ENCODE results near the gene SHPK.

DNA sequence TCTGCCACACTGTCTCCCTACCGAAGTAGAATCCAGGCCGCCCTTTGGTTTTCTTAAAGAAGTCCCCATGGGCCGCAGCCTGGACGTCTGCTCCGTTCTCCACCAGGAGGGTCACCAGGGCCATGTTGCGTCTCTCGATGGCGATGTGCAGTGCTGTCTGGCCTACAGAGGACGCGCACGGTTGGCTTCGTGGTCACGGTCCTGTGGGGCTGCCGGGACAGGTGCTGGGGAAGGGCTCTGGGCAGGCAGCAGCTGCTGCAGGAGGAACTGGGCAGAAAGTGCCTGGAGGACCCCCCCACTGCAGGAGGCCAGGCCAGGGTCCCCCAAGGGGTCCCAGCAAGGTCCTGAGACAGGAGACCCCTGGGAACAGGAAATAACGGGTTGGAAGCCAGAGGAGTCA is 45.8 kb downstream of the SHPK start:
- TF ChIP-seq, protein P1, sequence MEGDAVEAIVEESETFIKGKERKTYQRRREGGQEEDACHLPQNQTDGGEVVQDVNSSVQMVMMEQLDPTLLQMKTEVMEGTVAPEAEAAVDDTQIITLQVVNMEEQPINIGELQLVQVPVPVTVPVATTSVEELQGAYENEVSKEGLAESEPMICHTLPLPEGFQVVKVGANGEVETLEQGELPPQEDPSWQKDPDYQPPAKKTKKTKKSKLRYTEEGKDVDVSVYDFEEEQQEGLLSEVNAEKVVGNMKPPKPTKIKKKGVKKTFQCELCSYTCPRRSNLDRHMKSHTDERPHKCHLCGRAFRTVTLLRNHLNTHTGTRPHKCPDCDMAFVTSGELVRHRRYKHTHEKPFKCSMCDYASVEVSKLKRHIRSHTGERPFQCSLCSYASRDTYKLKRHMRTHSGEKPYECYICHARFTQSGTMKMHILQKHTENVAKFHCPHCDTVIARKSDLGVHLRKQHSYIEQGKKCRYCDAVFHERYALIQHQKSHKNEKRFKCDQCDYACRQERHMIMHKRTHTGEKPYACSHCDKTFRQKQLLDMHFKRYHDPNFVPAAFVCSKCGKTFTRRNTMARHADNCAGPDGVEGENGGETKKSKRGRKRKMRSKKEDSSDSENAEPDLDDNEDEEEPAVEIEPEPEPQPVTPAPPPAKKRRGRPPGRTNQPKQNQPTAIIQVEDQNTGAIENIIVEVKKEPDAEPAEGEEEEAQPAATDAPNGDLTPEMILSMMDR (IDR thresholded peaks at IDR 0.05; ENCODE audit: insufficient read depth, low read length, poor library complexity, severe bottlenecking) = no peak
- no peak for TF ChIP-seq EZH2phosphoT487 (conservative IDR thresholded peaks at IDR 0.05; ENCODE audit: low read length)

All from SU-DHL-6 (cell line).